ENCODE results near the gene TBC1D9B. TPM values are rescaled to one million over a fixed set of nuclear protein-coding genes. Genes with fewer than 3 reads are reported as not detected.

Gene TBC1D9B
- total RNA-seq, 1 donor from 2014 or later, result 138 TPM

DNA sequence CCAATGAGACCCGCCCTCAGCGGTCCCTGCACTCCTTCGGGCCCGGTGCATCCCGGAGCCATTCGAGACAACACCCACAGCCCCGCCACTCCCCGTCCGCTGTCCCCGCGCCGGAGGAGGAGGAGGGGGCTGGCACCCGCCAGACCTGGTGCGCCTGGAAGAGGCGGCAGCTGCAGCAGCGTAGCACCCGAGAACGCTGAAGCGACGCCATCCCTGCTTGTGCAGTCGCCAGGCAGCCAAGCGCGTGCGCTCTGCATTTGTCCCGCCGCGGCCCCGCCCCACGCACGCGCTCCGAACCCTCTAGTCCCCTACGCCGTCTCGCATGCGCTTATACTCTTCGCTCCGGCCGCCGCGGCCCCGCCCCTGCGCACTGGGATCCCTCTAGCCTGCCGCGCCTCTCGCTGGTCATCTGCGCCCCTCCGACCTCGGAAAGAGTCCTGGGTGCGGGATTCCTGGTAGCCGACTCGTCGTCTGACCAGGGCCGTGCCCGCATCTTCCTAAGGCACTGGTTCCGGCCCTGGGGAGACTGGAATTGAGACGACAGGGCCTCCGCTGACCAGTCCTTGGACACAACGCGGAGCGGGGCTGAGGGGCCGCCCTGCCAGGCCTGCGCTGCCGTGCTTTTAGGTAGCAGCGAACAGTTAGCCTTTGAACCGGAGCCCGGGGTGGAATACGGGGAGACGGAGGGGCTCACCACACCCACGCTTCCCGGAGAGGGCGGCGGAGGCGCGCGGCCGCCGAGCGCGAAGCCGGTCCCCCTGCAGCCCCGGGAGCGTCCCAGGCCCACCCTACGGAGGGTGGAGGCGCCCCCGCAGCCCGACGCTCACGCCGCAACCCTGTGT is 48.9 kb downstream of the TBC1D9B start, which contains the start of gene MRNIP:
MRNIP (minus strand) TSS at position 232 of the 842 bp plus-strand sequence; CDS start at position 211, 21 bp downstream.
- peaks cover 18% of the 10 kb centered on the region for H3K36me3 Mint-ChIP-seq (ENCODE audit: low read depth, unreplicated experiment)

GRCh38 chr5:179858241-179858585 is 49.5 kb downstream of the TBC1D9B start:
- no peak for TF ChIP-seq CTCF (IDR thresholded peaks at IDR 0.05; ENCODE audit: unreplicated experiment)
- peaks cover 13% of the 10 kb centered on the region for H3K36me3 Mint-ChIP-seq (ENCODE audit: low read depth, unreplicated experiment)
- peaks cover 5% of the 10 kb centered on the region for H3K27me3 Mint-ChIP-seq (ENCODE audit: unreplicated experiment)
- peak overlapping the region; percentile 96 for H3K4me3 Mint-ChIP-seq (ENCODE audit: unreplicated experiment)
- no peaks in the 10 kb centered on the region for H3K9me3 Mint-ChIP-seq (ENCODE audit: unreplicated experiment)
- peaks cover 17% of the 10 kb centered on the region for H3K4me1 Mint-ChIP-seq (ENCODE audit: unreplicated experiment)
- no peak overlapping the region for H3K27ac Mint-ChIP-seq (ENCODE audit: unreplicated experiment)
- peak; percentile 18 for DNase-seq (ENCODE audit: low spot score)

More for the DNA sequence above, 48.9 kb downstream of the TBC1D9B start, which contains the start of gene MRNIP:
- Mint-ChIP-seq H3K9me3 (ENCODE audit: unreplicated experiment) (no peaks in the 10 kb centered on the region), H3K4me3 (ENCODE audit: unreplicated experiment) (peak within 1 kb of the TSS; percentile 96), H3K4me1 (ENCODE audit: unreplicated experiment) (peaks cover 17% of the 10 kb centered on the region), H3K27ac (ENCODE audit: unreplicated experiment) (peak within 1 kb of the TSS; percentile 30), H3K27me3 (ENCODE audit: unreplicated experiment) (peaks cover 5% of the 10 kb centered on the region)
- peak; percentile 93 for DNase-seq (ENCODE audit: low spot score)
- no peak for TF ChIP-seq CTCF (IDR thresholded peaks at IDR 0.05; ENCODE audit: unreplicated experiment)

GRCh38 chr5:179854356-179854755 is 53.3 kb downstream of the TBC1D9B start:
- Mint-ChIP-seq H3K4me1 (ENCODE audit: unreplicated experiment) (peaks cover 12% of the 10 kb centered on the region), H3K27ac (ENCODE audit: unreplicated experiment) (no peak overlapping the region), H3K4me3 (ENCODE audit: unreplicated experiment) (no peak overlapping the region), H3K27me3 (ENCODE audit: unreplicated experiment) (peaks cover 5% of the 10 kb centered on the region), H3K36me3 (ENCODE audit: low read depth, unreplicated experiment) (peaks cover 22% of the 10 kb centered on the region), H3K9me3 (ENCODE audit: unreplicated experiment) (no peaks in the 10 kb centered on the region)
- TF ChIP-seq CTCF (IDR thresholded peaks at IDR 0.05; ENCODE audit: unreplicated experiment), result no peak
- no peak for DNase-seq (ENCODE audit: low spot score)

DNA sequence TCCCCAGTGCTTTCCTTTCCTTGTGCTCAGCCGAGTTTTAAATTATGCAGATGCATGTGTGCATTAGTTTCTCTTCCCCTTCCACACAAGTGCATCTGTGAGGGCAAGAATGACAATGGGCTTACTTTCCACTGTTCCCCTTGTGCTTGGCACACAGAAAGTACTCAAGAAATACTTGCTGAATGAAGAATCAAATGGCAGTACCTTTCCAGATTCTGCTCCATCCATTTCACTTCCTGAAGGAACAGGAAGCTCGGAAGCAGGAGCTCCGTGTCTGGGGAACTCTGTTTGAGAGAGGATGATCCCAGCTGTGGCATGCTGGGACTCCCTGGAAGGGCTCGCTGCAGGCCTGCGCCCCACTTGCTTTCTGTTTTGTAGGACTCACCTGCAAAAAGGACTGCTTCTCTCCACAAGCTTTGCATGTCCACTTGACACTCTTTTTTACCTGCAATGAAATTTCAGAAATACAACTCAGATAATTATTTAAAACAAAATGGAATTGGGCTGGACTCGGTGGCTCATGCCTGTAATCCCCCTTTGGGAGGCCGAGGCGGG is 54.6 kb downstream of the TBC1D9B start:
- no peak for DNase-seq (ENCODE audit: low spot score)
- Mint-ChIP-seq H3K4me1 (ENCODE audit: unreplicated experiment) (peaks cover 10% of the 10 kb centered on the region), H3K4me3 (ENCODE audit: unreplicated experiment) (peak overlapping the region; percentile 0), H3K36me3 (ENCODE audit: low read depth, unreplicated experiment) (peaks cover 22% of the 10 kb centered on the region), H3K27me3 (ENCODE audit: unreplicated experiment) (peaks cover 3% of the 10 kb centered on the region), H3K9me3 (ENCODE audit: unreplicated experiment) (no peaks in the 10 kb centered on the region), H3K27ac (ENCODE audit: unreplicated experiment) (no peak overlapping the region)
- no peak for TF ChIP-seq CTCF (IDR thresholded peaks at IDR 0.05; ENCODE audit: unreplicated experiment)

DNA sequence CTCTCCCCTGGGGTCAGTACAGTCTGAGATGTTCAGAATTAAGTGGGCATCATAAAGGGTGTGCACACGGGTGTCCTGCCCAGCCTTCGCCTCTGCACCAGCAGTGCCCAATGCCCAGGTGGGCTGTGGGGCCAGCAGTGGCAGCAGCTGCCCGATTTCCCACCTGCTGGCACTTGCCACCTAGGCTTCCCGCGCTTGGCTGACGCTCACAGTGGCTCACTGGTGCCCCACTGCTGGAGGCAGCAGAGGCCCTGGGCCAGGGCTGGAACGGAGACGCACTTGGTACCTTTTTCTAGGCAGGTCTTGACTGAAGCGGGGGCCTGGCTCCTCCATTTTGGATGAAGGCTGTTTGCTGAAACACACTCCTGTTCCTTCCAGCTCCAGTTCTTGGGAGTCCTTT is 66.1 kb downstream of the TBC1D9B start:
- Mint-ChIP-seq H3K27ac (ENCODE audit: unreplicated experiment) (no peak overlapping the region), H3K36me3 (ENCODE audit: low read depth, unreplicated experiment) (peaks cover 57% of the 10 kb centered on the region), H3K27me3 (ENCODE audit: unreplicated experiment) (peaks cover 6% of the 10 kb centered on the region), H3K4me1 (ENCODE audit: unreplicated experiment) (no peaks in the 10 kb centered on the region), H3K4me3 (ENCODE audit: unreplicated experiment) (no peak overlapping the region), H3K9me3 (ENCODE audit: unreplicated experiment) (peaks cover 5% of the 10 kb centered on the region)
- TF ChIP-seq CTCF (IDR thresholded peaks at IDR 0.05; ENCODE audit: unreplicated experiment), result no peak
- no peak for DNase-seq (ENCODE audit: low spot score)
